Renal pelvis (tissue), 4 donors: ENCODE measurements around the gene KRTAP5-5. TPM values are rescaled to one million over a fixed set of nuclear protein-coding genes. Genes with fewer than 3 reads are reported as not detected.
"Not testable (repeated sequence)": the region's sequence is repeated elsewhere in the genome, so short reads cannot be mapped to it uniquely, and the experiment has no call there.

Source experiments
- DNase-seq: peaks from one replicate; pipeline ENCODE4 v3.0.0-alpha.2; 2013
- polyA plus RNA-seq, 3 donors: library from polyadenylated mRNA; unstranded; fragments of 120-200 nt; gene quantifications; one replicate each; pipeline ENCODE4 v1.2.1, GENCODE V29; 2013; ENCODE audit not compliant: insufficient read length in 3 of 3

Gene KRTAP5-5
- polyA plus RNA-seq, 3 donors, result not detected

- no peak for DNase-seq
Measured at GRCh38 chr11:1642288-1643145, 12.9 kb downstream of the KRTAP5-5 start.

- no peak for DNase-seq
Measured at GRCh38 chr11:1643146-1643690, 13.6 kb downstream of the KRTAP5-5 start.

- no peak for DNase-seq
Measured at GRCh38 chr11:1644601-1645356, 15.2 kb downstream of the KRTAP5-5 start.

- DNase-seq, result no peak
Measured at GRCh38 chr11:1645357-1645821, 15.8 kb downstream of the KRTAP5-5 start.

- DNase-seq, result not testable (repeated sequence)
Measured at GRCh38 chr11:1646540-1646939, 17.0 kb downstream of the KRTAP5-5 start.

GRCh38 chr11:1647901-1648652 lies 18.5 kb downstream of the KRTAP5-5 start:
- DNase-seq, result no peak

GRCh38 chr11:1648653-1649420 lies 19.3 kb downstream of the KRTAP5-5 start:
- no peak for DNase-seq

- DNase-seq, result no peak
Measured at GRCh38 chr11:1650034-1650917, 20.7 kb downstream of the KRTAP5-5 start.

- DNase-seq, result no peak
Measured at GRCh38 chr11:1650918-1651262, 21.3 kb downstream of the KRTAP5-5 start.

- no peak for DNase-seq
Measured at GRCh38 chr11:1651411-1651980, 21.9 kb downstream of the KRTAP5-5 start.

- no peak for DNase-seq
Measured at GRCh38 chr11:1652026-1652425, 22.5 kb downstream of the KRTAP5-5 start.

- DNase-seq, result no peak
Measured at GRCh38 chr11:1652442-1652770, 22.8 kb downstream of the KRTAP5-5 start.

GRCh38 chr11:1652771-1653540 lies 23.4 kb downstream of the KRTAP5-5 start:
- DNase-seq, result no peak

GRCh38 chr11:1653541-1654387 lies 24.2 kb downstream of the KRTAP5-5 start:
- DNase-seq, result no peak

- DNase-seq, result no peak
Measured at GRCh38 chr11:1654388-1655167, 25.0 kb downstream of the KRTAP5-5 start.

GRCh38 chr11:1655168-1656060 lies 25.8 kb downstream of the KRTAP5-5 start:
- DNase-seq, result no peak
